Coronary artery (tissue), 2 donors: Measurements from ENCODE around the gene EMP2.

Experiments used
- DNase-seq: peaks from one replicate; pipeline ENCODE4 v3.0.0-alpha.2; 2017; ENCODE audit warnings: low spot score
- H3K27ac ChIP-seq, 2 donors: fragments of 200-600 bp; sonication (generic); one replicate each; pipeline ENCODE4 v1.5.1; 2016 to 2019
- H3K4me3 ChIP-seq: fragments of 200-600 bp; sonication (generic); 2 replicates; pipeline ENCODE4 v1.5.1; 2016; ENCODE audit warnings: mild to moderate bottlenecking, moderate library complexity
- TF ChIP-seq, protein P1 (sequence below): fragments of 200-600 bp; sonication (generic); IDR thresholded peaks from one replicate; pipeline ENCODE4 v1.5.1; 2019; ENCODE audit warnings: antibody characterized with exemption

EMP2 gene

DNA sequence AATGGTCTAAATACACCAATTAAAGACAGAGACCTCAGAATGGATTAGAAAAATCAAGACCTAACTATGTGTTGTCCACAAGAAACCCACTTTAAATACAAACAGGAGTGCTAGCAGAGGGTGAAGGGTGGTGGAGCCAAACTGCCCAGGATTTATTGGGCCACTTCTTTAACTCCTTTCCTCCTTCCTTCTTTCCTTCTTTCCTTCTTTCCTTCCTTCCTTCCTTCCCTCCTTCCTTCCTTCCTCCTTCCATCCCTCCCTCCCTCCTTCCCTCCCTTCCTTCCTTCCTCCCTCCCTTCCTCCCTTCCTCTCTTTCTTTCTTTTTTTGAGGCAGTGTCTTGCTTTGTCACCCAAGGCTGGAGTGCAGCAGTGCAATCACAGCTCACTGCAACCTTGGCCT is 34.3 kb upstream of the EMP2 start:
- TF ChIP-seq, protein P1, sequence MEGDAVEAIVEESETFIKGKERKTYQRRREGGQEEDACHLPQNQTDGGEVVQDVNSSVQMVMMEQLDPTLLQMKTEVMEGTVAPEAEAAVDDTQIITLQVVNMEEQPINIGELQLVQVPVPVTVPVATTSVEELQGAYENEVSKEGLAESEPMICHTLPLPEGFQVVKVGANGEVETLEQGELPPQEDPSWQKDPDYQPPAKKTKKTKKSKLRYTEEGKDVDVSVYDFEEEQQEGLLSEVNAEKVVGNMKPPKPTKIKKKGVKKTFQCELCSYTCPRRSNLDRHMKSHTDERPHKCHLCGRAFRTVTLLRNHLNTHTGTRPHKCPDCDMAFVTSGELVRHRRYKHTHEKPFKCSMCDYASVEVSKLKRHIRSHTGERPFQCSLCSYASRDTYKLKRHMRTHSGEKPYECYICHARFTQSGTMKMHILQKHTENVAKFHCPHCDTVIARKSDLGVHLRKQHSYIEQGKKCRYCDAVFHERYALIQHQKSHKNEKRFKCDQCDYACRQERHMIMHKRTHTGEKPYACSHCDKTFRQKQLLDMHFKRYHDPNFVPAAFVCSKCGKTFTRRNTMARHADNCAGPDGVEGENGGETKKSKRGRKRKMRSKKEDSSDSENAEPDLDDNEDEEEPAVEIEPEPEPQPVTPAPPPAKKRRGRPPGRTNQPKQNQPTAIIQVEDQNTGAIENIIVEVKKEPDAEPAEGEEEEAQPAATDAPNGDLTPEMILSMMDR, result no peak
- Histone ChIP-seq H3K4me3 (no peak overlapping the region), H3K27ac (no peak overlapping the region)
- no peak for DNase-seq

DNA sequence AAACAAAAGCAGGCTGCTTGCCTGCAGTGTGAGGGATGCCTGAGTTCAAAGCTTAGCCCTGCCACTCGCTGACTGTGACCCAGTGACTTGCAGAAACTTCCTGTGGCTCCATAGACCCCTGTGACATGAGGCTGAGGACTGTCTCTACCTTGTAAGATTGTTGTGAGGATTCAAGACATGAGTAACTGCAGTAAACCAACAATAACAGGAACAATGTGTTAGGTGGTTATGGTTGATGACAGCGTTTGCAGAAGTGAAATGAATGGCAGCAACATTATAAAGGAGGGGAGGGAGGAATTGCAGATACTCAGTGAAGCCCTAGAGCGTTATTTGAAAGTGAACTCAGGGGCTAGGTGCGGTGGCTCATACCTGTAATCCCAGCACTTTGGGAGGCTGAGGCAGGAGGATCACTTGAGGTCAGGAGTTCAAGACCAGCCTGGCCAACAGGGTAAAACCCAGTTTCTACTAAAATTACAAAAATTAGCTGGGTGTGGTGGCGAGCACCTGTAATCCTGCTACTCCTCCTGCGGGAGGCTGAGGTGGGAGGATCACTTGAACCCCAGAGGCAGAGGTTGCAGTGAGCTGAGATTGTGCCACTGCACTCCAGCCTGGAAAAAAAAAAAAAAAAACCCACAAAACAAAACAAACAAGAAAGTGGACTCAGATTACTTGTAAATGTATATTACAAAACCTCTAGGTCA is 33.5 kb upstream of the EMP2 start:
- TF ChIP-seq, protein P1, result no peak
- Histone ChIP-seq H3K4me3 (no peak overlapping the region), H3K27ac (no peak overlapping the region)
- no peak for DNase-seq

DNA sequence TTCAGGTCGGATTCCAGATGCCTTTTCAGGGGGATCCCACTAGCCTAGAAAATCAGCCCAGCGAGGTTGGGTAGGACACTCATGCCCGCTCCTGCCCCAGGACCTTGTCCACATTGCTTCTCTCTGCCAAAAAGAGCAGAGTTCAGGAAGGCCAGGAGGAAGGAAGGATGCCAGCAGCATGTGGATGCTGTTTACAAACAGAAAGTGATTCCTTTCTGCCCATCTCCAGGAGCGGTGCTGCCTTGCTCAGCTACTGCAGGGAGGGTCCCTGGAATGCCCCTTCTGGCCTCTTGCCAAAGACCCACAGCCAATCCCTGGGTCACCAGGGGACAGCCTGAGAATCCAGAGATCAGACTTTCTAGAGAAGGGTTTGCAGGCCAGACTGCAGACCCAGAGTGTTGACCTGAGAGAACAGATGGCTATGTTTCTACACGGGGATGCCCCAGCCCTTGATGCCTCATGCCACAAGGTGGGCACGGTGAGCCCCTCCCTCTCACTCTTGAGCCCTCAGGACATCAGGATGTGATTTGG is 32.3 kb upstream of the EMP2 start:
- Histone ChIP-seq H3K4me3 (no peak overlapping the region), H3K27ac (no peak overlapping the region)
- no peak for DNase-seq
- TF ChIP-seq, protein P1, result no peak

DNA sequence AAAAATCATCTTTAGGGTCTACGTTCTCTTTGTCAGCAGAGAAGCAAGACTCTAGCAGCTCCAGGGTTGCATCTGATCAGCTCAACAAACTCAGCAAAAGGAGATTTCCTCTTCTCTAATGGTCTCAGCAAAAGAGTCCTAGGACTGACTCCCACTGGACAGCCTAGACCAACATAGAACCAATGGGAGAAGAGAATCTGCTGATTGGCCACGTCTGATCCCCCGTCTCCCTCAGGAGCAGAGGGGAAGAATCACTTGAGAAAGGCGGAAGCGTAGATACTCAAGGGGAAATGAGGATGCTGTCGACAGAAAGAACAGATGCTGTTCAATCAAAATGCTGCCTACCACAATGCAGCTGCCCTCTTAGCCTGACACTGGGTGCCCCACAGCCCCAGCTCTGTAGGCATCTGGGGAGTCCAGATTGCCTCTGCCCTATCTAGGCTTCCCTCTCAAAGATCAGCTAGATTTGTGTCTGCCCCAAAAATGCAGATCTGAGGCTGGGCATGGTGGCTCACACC is 31.5 kb upstream of the EMP2 start:
- no peak for DNase-seq
- H3K4me3 ChIP-seq, result no peak overlapping the region
- TF ChIP-seq, protein P1, result no peak
- H3K27ac ChIP-seq, result no peak overlapping the region

DNA sequence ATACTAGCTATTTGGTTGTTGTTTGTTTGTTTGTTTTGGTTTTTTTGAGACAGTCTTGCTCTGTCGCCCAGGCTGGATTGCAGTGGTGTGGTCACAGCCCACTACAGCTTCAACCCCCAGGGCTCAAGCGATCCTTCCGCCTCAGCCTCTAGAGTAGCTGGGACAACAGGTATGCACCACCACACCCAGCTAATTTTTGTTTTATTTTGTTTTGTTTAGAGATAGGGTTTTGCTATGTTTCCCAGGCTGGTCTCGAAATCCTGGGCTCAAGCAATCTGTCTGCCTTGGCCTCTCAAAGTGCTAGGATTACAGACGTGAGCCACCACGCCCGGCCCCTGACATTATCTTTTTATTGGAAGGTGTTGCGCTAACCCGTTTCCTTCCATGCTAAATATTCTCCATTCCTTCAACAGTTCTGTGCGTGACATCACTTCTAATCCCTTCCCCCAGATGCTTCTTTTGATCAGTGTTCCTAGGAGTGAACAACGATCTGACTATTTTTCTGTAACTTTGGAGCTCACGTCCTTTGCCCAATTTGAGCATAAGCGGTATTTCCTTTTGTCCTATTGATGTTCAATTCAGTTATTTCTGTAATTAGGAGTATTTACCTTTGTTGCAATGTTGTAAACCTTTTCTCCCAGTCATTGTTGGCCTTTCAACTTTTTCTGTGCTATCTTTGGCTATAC is 30.2 kb upstream of the EMP2 start:
- DNase-seq, result no peak
- H3K4me3 ChIP-seq, result no peak overlapping the region
- TF ChIP-seq, protein P1, result no peak
- H3K27ac ChIP-seq, result no peak overlapping the region

DNA sequence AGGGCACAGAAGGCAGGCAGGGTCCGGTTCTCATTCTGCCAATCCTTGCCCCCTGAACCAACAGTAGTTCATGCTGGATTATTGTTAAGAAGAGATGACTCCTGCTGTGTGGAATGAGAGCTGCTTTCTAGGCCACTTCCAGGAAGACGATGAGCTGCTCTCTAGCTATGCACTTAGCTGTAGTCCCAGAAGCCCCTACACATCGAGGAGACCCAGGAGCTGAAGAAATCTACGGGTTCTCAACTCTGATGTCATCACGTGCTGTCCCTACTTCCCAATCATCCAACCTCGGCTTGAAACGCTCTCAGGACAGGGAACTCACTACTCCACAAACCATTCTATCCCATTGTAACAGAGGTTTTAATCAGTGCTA is 29.0 kb upstream of the EMP2 start:
- H3K27ac ChIP-seq, result no peak overlapping the region
- TF ChIP-seq, protein P1, result no peak
- no peak overlapping the region for H3K4me3 ChIP-seq
- DNase-seq, result no peak
